DND-41 (cell line): ENCODE data around the gene P2RY13.

Experiments
- EZH2 ChIP-seq: IDR thresholded peaks from 3 replicates; pipeline ENCODE4 v1.6.1; 2012; ENCODE audit warnings: borderline replicate concordance, low read depth, mild to moderate bottlenecking, moderate library complexity, low read length, inconsistent platforms; ENCODE audit not compliant: severe bottlenecking
- TF ChIP-seq, protein P1 (sequence below): IDR thresholded peaks from 2 replicates; pipeline ENCODE4 v1.5.1; 2012; ENCODE audit warnings: borderline replicate concordance, low read length, moderate library complexity, mild to moderate bottlenecking; ENCODE audit not compliant: poor library complexity, severe bottlenecking; ENCODE audit errors: extremely low read depth

DNA sequence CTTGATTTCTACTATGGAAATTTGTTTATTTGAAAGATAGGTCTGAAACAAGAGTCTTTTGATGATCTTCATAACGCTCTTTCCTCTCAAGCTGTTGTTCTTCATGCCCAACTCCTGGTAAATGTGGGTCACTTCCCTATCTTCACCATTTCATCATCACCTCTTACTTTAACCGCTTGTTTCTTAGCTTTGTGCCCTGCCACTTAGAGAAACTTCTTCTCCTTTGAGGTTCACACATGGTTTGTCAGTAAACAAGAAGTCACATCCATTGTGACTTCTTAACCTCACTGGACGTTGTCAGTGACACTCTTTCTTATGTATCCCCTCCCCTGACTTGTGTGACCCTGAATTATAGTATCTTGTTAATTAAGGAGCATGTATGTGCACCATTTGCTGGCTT lies 16.9 kb upstream of the P2RY13 start:
- TF ChIP-seq, protein P1, sequence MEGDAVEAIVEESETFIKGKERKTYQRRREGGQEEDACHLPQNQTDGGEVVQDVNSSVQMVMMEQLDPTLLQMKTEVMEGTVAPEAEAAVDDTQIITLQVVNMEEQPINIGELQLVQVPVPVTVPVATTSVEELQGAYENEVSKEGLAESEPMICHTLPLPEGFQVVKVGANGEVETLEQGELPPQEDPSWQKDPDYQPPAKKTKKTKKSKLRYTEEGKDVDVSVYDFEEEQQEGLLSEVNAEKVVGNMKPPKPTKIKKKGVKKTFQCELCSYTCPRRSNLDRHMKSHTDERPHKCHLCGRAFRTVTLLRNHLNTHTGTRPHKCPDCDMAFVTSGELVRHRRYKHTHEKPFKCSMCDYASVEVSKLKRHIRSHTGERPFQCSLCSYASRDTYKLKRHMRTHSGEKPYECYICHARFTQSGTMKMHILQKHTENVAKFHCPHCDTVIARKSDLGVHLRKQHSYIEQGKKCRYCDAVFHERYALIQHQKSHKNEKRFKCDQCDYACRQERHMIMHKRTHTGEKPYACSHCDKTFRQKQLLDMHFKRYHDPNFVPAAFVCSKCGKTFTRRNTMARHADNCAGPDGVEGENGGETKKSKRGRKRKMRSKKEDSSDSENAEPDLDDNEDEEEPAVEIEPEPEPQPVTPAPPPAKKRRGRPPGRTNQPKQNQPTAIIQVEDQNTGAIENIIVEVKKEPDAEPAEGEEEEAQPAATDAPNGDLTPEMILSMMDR: no peak
- TF ChIP-seq EZH2: no peak
